Measurements from ENCODE around the gene LUC7L.

The LUC7L gene

GRCh38 chr16:265711-266110 is 36.5 kb upstream of the LUC7L start:
- Histone ChIP-seq H3K4me3 (ENCODE audit: low read length in 2 of 2) (no peak overlapping the region), H3K27me3 (ENCODE audit: control insufficient read depth in 3 of 3, insufficient read depth in 3 of 3, low read depth in 1 of 3, low read length in 3 of 3) (no peaks in the 10 kb centered on the region), H3K36me3 (replicated peaks in 1 of 2; ENCODE audit: control insufficient read depth in 2 of 2, insufficient read depth in 2 of 2, low read length in 2 of 2) (peaks cover 34 to 49% of the 10 kb centered on the region in 2 donors), H3K14ac (ENCODE audit: low read length) (no peak overlapping the region), H3K9me3 (replicated peaks in 1 of 2; ENCODE audit: control insufficient read depth in 2 of 2, insufficient read depth in 1 of 2, low read depth in 1 of 2, low read length in 2 of 2) (peaks cover 0 to 4% of the 10 kb centered on the region in 2 donors), H3K4me1 (ENCODE audit: control insufficient read depth in 2 of 2, insufficient read depth in 1 of 2, low read depth in 1 of 2, low read length in 2 of 2) (peaks cover 0 to 2% of the 10 kb centered on the region in 2 donors), H3K9ac (ENCODE audit: low read depth, low read length, poor library complexity) (peak overlapping the region; percentile 30), H3K79me1 (ENCODE audit: low read depth, low read length) (peaks cover 4% of the 10 kb centered on the region), H3K4me2 (ENCODE audit: insufficient read depth, low read length, poor library complexity, severe bottlenecking) (no peak overlapping the region), H2AFZ (ENCODE audit: low read length) (no peak overlapping the region), H3K23ac (ENCODE audit: low read depth, low read length, poor library complexity) (no peak overlapping the region), H3K18ac (ENCODE audit: low read length) (no peak overlapping the region), H4K91ac (ENCODE audit: low read depth, low read length, poor library complexity) (no peak overlapping the region), H2BK15ac (ENCODE audit: low read length) (no peak overlapping the region), H4K8ac (ENCODE audit: low read depth, low read length) (no peak overlapping the region), H2AK5ac (ENCODE audit: low read depth, low read length) (no peak overlapping the region), H3K4ac (ENCODE audit: low read length) (no peak overlapping the region), H2BK5ac (ENCODE audit: low read length) (no peak overlapping the region), H2BK12ac (ENCODE audit: low read length) (no peak overlapping the region), H2BK120ac (ENCODE audit: low read depth, low read length) (peak overlapping the region; percentile 72), H3K27ac (replicated peaks; ENCODE audit: low read length) (no peak overlapping the region)
- no peak for DNase-seq (ENCODE audit: low spot score)
- WGBS, 2 donors (ENCODE audit: extremely low coverage in 2 of 2, insufficient read length in 2 of 2, insufficient replicate concordance in 1 of 2) = no CpG with 5 or more reads among the region's 12 CpGs

- Histone ChIP-seq H3K9ac (ENCODE audit: low read depth, low read length, poor library complexity) (no peak overlapping the region), H3K4ac (ENCODE audit: low read length) (no peak overlapping the region), H2AFZ (ENCODE audit: low read length) (no peak overlapping the region), H3K79me1 (ENCODE audit: low read depth, low read length) (peaks cover 4% of the 10 kb centered on the region), H3K36me3 (replicated peaks in 1 of 2; ENCODE audit: control insufficient read depth in 2 of 2, insufficient read depth in 2 of 2, low read length in 2 of 2) (peaks cover 36 to 55% of the 10 kb centered on the region in 2 donors), H3K4me2 (ENCODE audit: insufficient read depth, low read length, poor library complexity, severe bottlenecking) (no peak overlapping the region), H3K18ac (ENCODE audit: low read length) (no peak overlapping the region), H2BK15ac (ENCODE audit: low read length) (no peak overlapping the region), H3K14ac (ENCODE audit: low read length) (no peak overlapping the region), H3K9me3 (replicated peaks in 1 of 2; ENCODE audit: control insufficient read depth in 2 of 2, insufficient read depth in 1 of 2, low read depth in 1 of 2, low read length in 2 of 2) (peaks cover 0 to 4% of the 10 kb centered on the region in 2 donors), H2BK5ac (ENCODE audit: low read length) (no peak overlapping the region), H2AK5ac (ENCODE audit: low read depth, low read length) (no peak overlapping the region), H2BK12ac (ENCODE audit: low read length) (no peak overlapping the region), H3K23ac (ENCODE audit: low read depth, low read length, poor library complexity) (no peak overlapping the region), H3K27me3 (ENCODE audit: control insufficient read depth in 3 of 3, insufficient read depth in 3 of 3, low read depth in 1 of 3, low read length in 3 of 3) (no peaks in the 10 kb centered on the region), H3K27ac (replicated peaks; ENCODE audit: low read length) (no peak overlapping the region), H3K4me1 (ENCODE audit: control insufficient read depth in 2 of 2, insufficient read depth in 1 of 2, low read depth in 1 of 2, low read length in 2 of 2) (peaks cover 0 to 2% of the 10 kb centered on the region in 2 donors), H2BK120ac (ENCODE audit: low read depth, low read length) (no peak overlapping the region), H4K91ac (ENCODE audit: low read depth, low read length, poor library complexity) (no peak overlapping the region), H3K4me3 (ENCODE audit: low read length in 2 of 2) (no peak overlapping the region), H4K8ac (ENCODE audit: low read depth, low read length) (no peak overlapping the region)
- no CpG with 5 or more reads among the region's 14 CpGs for WGBS, 2 donors (ENCODE audit: extremely low coverage in 2 of 2, insufficient read length in 2 of 2, insufficient replicate concordance in 1 of 2)
- no peak for DNase-seq (ENCODE audit: low spot score)
Measured at GRCh38 chr16:265002-265529, 35.8 kb upstream of the LUC7L start.

- no peak overlapping the region for H3K4ac ChIP-seq (ENCODE audit: low read length)
- H3K9ac ChIP-seq (ENCODE audit: low read depth, low read length, poor library complexity) = no peak overlapping the region
- WGBS, 2 donors (ENCODE audit: extremely low coverage in 2 of 2, insufficient read length in 2 of 2, insufficient replicate concordance in 1 of 2) = no CpG with 5 or more reads among the region's 23 CpGs
- no peak overlapping the region for H2AFZ ChIP-seq (ENCODE audit: low read length)
- no peak overlapping the region for H4K8ac ChIP-seq (ENCODE audit: low read depth, low read length)
- H3K14ac ChIP-seq (ENCODE audit: low read length) = no peak overlapping the region
- H3K9me3 ChIP-seq (replicated peaks in 1 of 2; ENCODE audit: control insufficient read depth in 2 of 2, insufficient read depth in 1 of 2, low read depth in 1 of 2, low read length in 2 of 2) = peaks cover 0 to 4% of the 10 kb centered on the region in 2 donors
- H2BK120ac ChIP-seq (ENCODE audit: low read depth, low read length) = no peak overlapping the region
- H2AK5ac ChIP-seq (ENCODE audit: low read depth, low read length) = no peak overlapping the region
- H4K91ac ChIP-seq (ENCODE audit: low read depth, low read length, poor library complexity) = no peak overlapping the region
- peaks cover 0 to 2% of the 10 kb centered on the region in 2 donors for H3K4me1 ChIP-seq (ENCODE audit: control insufficient read depth in 2 of 2, insufficient read depth in 1 of 2, low read depth in 1 of 2, low read length in 2 of 2)
- no peak overlapping the region for H2BK12ac ChIP-seq (ENCODE audit: low read length)
- DNase-seq (ENCODE audit: low spot score) = no peak
- no peak overlapping the region for H2BK5ac ChIP-seq (ENCODE audit: low read length)
- no peak overlapping the region for H3K23ac ChIP-seq (ENCODE audit: low read depth, low read length, poor library complexity)
- no peak overlapping the region for H3K4me3 ChIP-seq (ENCODE audit: low read length in 2 of 2)
- H3K36me3 ChIP-seq (replicated peaks in 1 of 2; ENCODE audit: control insufficient read depth in 2 of 2, insufficient read depth in 2 of 2, low read length in 2 of 2) = peaks cover 41 to 61% of the 10 kb centered on the region in 2 donors
- H3K79me1 ChIP-seq (ENCODE audit: low read depth, low read length) = peaks cover 4% of the 10 kb centered on the region
- no peak overlapping the region for H3K18ac ChIP-seq (ENCODE audit: low read length)
- no peak overlapping the region for H2BK15ac ChIP-seq (ENCODE audit: low read length)
- no peak overlapping the region for H3K27ac ChIP-seq (replicated peaks; ENCODE audit: low read length)
- H3K27me3 ChIP-seq (ENCODE audit: control insufficient read depth in 3 of 3, insufficient read depth in 3 of 3, low read depth in 1 of 3, low read length in 3 of 3) = no peaks in the 10 kb centered on the region
- no peak overlapping the region for H3K4me2 ChIP-seq (ENCODE audit: insufficient read depth, low read length, poor library complexity, severe bottlenecking)
Measured at GRCh38 chr16:264440-264951, 35.2 kb upstream of the LUC7L start.

- no peak for DNase-seq (ENCODE audit: low spot score)
- no peak overlapping the region for H3K4me3 ChIP-seq (ENCODE audit: low read length in 2 of 2)
- no peak overlapping the region for H4K8ac ChIP-seq (ENCODE audit: low read depth, low read length)
- H3K4ac ChIP-seq (ENCODE audit: low read length) = no peak overlapping the region
- H2AFZ ChIP-seq (ENCODE audit: low read length) = no peak overlapping the region
- H3K27me3 ChIP-seq (ENCODE audit: control insufficient read depth in 3 of 3, insufficient read depth in 3 of 3, low read depth in 1 of 3, low read length in 3 of 3) = no peaks in the 10 kb centered on the region
- H2AK5ac ChIP-seq (ENCODE audit: low read depth, low read length) = no peak overlapping the region
- H2BK15ac ChIP-seq (ENCODE audit: low read length) = no peak overlapping the region
- H3K36me3 ChIP-seq (replicated peaks in 1 of 2; ENCODE audit: control insufficient read depth in 2 of 2, insufficient read depth in 2 of 2, low read length in 2 of 2) = peaks cover 42 to 67% of the 10 kb centered on the region in 2 donors
- H3K9me3 ChIP-seq (replicated peaks in 1 of 2; ENCODE audit: control insufficient read depth in 2 of 2, insufficient read depth in 1 of 2, low read depth in 1 of 2, low read length in 2 of 2) = peaks cover 0 to 4% of the 10 kb centered on the region in 2 donors
- H3K9ac ChIP-seq (ENCODE audit: low read depth, low read length, poor library complexity) = no peak overlapping the region
- peaks cover 0 to 2% of the 10 kb centered on the region in 2 donors for H3K4me1 ChIP-seq (ENCODE audit: control insufficient read depth in 2 of 2, insufficient read depth in 1 of 2, low read depth in 1 of 2, low read length in 2 of 2)
- peaks cover 6% of the 10 kb centered on the region for H3K79me1 ChIP-seq (ENCODE audit: low read depth, low read length)
- H2BK120ac ChIP-seq (ENCODE audit: low read depth, low read length) = no peak overlapping the region
- H2BK5ac ChIP-seq (ENCODE audit: low read length) = no peak overlapping the region
- no peak overlapping the region for H3K18ac ChIP-seq (ENCODE audit: low read length)
- WGBS, 2 donors (ENCODE audit: extremely low coverage in 2 of 2, insufficient read length in 2 of 2, insufficient replicate concordance in 1 of 2) = no CpG with 5 or more reads among the region's 17 CpGs
- H3K23ac ChIP-seq (ENCODE audit: low read depth, low read length, poor library complexity) = no peak overlapping the region
- H3K27ac ChIP-seq (replicated peaks; ENCODE audit: low read length) = no peak overlapping the region
- no peak overlapping the region for H3K4me2 ChIP-seq (ENCODE audit: insufficient read depth, low read length, poor library complexity, severe bottlenecking)
- no peak overlapping the region for H4K91ac ChIP-seq (ENCODE audit: low read depth, low read length, poor library complexity)
- no peak overlapping the region for H3K14ac ChIP-seq (ENCODE audit: low read length)
- H2BK12ac ChIP-seq (ENCODE audit: low read length) = no peak overlapping the region
Measured at GRCh38 chr16:263944-264343, 34.7 kb upstream of the LUC7L start.

Measured in neuronal stem cell (in vitro differentiated cells).